IPS-15b (cell line): ENCODE measurements around the gene C14orf132.

ENCODE experiments used
- H3K27me3 ChIP-seq: one replicate; pipeline ENCODE4 v1.6.1; 2013; ENCODE audit warnings: low read length; ENCODE audit not compliant: control insufficient read depth, insufficient read depth
- H3K36me3 ChIP-seq: one replicate; pipeline ENCODE4 v1.6.1; 2013; ENCODE audit warnings: low read length; ENCODE audit not compliant: control insufficient read depth, insufficient read depth
- H3K4me1 ChIP-seq: one replicate; pipeline ENCODE4 v1.6.1; 2013; ENCODE audit warnings: mild to moderate bottlenecking, low read length; ENCODE audit not compliant: control insufficient read depth, insufficient read depth
- H3K4me3 ChIP-seq: one replicate; pipeline ENCODE4 v1.5.1; 2013; ENCODE audit warnings: low read depth, low read length
- H3K9ac ChIP-seq: one replicate; pipeline ENCODE4 v1.6.1; 2013; ENCODE audit warnings: low read depth, mild to moderate bottlenecking, low read length
- H3K9me3 ChIP-seq: one replicate; pipeline ENCODE4 v1.6.1; 2013; ENCODE audit warnings: mild to moderate bottlenecking, low read length; ENCODE audit not compliant: control insufficient read depth, insufficient read depth

Gene C14orf132

DNA sequence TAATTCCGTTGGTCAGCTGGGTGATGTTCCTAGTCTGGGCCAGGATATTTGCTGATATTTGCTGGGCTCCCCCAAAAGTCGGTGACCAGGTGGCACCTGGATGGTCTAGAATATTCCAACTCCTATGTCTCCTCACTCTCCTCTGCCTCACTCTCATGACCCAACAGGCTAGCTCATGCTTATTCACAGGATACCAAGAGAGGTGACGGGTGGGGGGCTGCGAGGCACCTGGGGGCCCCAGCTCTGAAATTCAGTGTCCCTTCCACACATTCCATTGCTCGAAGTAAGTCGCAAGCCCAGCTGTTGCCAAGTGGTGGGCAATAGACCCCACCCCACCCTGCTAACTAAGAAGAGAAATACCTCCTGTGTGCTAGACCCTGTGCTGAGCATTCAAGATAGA lies 67.7 kb downstream of the C14orf132 start:
- H3K4me3 ChIP-seq, result no peak overlapping the region
- H3K4me1 ChIP-seq, result no peaks in the 10 kb centered on the region
- H3K9ac ChIP-seq, result no peak overlapping the region
- H3K9me3 ChIP-seq, result no peaks in the 10 kb centered on the region
- no peaks in the 10 kb centered on the region for H3K27me3 ChIP-seq
- no peaks in the 10 kb centered on the region for H3K36me3 ChIP-seq

DNA sequence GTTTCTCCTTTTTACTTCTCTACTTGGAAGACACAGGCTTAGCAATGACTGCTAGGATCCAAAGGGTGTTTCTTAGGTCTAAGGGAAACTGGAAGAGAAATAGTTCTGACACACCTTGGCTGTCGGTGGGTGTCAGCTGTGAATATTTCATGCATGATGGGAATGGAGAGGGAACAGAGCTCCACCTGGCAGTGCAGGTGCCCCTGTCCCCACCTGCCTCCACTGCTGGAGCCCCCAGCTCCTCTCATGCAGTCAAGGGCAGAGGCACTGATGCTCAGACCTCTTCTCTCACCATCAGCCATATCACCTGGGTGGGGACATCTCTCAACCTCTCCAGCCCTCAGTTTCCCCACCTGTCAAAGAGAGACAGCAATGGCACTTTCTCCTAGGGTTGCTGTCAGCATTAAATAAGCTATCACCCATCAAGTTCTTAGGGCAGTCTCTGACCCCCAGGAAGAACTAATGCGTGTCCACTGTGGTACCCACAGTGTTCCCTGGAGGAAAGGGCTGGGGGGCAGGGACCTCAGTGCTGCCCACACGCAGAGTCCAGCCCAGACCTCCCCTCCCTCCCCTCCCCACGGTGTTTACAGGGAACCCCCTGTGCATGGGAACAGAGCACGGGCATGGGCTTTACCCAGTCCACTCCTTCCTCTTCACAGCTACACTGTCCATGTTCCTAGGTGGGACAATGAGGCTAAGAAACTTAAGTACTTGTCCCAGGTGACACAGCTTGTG lies 69.1 kb downstream of the C14orf132 start:
- H3K4me3 ChIP-seq, result no peak overlapping the region
- H3K9me3 ChIP-seq, result no peaks in the 10 kb centered on the region
- H3K9ac ChIP-seq, result no peak overlapping the region
- no peaks in the 10 kb centered on the region for H3K4me1 ChIP-seq
- no peaks in the 10 kb centered on the region for H3K36me3 ChIP-seq
- no peaks in the 10 kb centered on the region for H3K27me3 ChIP-seq

DNA sequence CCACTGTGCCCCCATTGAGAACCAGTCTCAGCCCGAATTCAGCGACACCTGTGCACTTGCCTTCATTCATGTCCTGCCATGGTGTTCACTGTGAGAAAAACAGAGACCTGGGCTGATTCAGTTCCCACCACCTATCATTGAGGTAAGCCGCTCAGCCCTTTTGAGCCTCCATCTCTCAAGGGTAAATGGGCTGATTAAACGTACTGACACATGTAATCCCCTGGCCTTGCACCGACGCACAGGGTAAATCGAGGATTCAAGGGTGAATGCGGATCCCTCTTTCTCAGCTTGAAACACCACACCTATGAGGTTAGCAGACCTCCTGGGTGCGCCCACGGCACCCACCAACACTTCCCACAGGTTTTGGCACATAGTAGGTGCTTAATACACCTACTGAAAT lies 69.7 kb downstream of the C14orf132 start:
- H3K4me1 ChIP-seq, result no peaks in the 10 kb centered on the region
- H3K4me3 ChIP-seq, result no peak overlapping the region
- H3K36me3 ChIP-seq, result no peaks in the 10 kb centered on the region
- H3K9ac ChIP-seq, result no peak overlapping the region
- H3K9me3 ChIP-seq, result no peaks in the 10 kb centered on the region
- H3K27me3 ChIP-seq, result no peaks in the 10 kb centered on the region

DNA sequence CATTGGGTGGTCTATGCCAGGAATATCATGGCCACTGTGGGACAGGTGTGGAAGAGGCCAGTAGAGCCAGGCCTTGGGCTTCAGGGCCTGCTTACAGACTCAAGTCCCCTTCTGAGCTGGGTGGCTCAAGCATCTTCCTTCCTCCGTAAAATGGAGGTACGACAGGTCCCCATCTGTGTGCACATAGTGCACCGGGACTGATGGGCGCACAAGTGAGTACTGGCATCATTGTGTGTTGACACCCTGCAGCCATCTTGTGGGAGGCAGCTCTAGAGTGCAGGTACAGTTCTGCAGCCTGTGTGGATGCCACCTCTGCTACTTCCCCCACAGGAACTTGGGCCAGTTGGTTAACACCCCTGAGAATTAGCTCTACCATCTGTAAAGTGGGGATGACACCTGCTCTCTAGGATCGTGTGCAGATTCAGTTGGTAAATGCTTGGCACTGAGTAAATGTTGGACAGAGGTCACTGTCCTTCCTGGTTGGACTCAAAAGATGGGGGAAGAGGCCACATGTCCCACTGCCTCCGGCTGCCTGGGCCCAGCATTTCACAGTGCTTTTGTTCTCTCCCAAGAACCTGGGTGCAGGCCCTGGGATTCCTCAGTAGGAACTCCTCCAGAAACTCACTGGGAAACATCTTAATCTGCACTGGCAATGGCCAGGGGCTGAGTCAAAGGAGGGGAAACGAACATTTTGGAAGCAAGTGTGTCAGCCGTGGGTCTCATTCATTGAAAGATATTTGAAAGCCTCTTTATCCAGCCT lies 70.6 kb downstream of the C14orf132 start:
- Histone ChIP-seq H3K36me3 (no peaks in the 10 kb centered on the region), H3K9ac (no peak overlapping the region)

DNA sequence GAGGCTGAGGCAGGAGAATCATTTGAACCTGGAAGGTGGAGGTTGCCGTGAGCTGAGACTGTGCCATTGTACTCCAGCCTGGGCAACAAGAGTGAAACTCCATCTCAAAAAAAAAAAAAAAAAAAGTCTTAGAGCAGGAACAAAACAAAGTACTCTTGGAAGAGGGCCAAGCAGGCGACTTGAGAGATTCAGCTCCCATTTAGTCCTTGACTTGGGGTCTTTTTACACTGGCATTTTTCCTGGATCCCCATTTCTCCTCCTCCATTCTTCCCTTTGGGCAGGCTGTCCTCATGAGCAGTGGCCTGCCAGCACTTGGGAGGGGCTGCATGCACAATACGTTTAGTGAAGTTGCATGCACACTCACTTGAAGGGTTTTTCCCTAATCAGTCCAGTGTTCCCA lies 72.9 kb downstream of the C14orf132 start:
- Histone ChIP-seq H3K4me3 (no peak overlapping the region), H3K9ac (no peak overlapping the region), H3K4me1 (no peaks in the 10 kb centered on the region), H3K27me3 (no peaks in the 10 kb centered on the region), H3K36me3 (no peaks in the 10 kb centered on the region), H3K9me3 (no peaks in the 10 kb centered on the region)

More for the DNA sequence above, 70.6 kb downstream of the C14orf132 start:
- Histone ChIP-seq H3K27me3 (no peaks in the 10 kb centered on the region), H3K9me3 (no peaks in the 10 kb centered on the region), H3K4me1 (no peaks in the 10 kb centered on the region), H3K4me3 (no peak overlapping the region)

DNA sequence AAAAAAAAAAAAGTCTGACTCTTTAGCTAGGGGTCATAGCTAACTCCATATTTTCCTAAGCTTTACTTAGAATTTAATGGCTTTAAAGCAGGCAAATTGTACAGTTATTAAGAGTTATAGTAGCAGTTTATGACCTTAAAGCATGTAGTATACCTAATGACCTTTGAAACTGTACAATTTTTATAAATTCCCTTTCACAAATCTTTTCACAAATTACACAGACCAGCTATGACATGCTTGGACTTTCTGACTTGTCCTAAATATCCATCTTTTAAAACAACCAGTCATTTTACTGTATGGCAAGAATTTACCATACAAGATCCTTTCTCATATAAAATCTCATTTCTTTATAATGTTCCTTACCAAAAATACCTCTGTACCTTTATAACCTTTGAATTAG lies 74.8 kb downstream of the C14orf132 start:
- Histone ChIP-seq H3K9me3 (no peaks in the 10 kb centered on the region), H3K9ac (no peak overlapping the region), H3K4me1 (no peaks in the 10 kb centered on the region), H3K36me3 (no peaks in the 10 kb centered on the region), H3K27me3 (no peaks in the 10 kb centered on the region), H3K4me3 (no peak overlapping the region)

DNA sequence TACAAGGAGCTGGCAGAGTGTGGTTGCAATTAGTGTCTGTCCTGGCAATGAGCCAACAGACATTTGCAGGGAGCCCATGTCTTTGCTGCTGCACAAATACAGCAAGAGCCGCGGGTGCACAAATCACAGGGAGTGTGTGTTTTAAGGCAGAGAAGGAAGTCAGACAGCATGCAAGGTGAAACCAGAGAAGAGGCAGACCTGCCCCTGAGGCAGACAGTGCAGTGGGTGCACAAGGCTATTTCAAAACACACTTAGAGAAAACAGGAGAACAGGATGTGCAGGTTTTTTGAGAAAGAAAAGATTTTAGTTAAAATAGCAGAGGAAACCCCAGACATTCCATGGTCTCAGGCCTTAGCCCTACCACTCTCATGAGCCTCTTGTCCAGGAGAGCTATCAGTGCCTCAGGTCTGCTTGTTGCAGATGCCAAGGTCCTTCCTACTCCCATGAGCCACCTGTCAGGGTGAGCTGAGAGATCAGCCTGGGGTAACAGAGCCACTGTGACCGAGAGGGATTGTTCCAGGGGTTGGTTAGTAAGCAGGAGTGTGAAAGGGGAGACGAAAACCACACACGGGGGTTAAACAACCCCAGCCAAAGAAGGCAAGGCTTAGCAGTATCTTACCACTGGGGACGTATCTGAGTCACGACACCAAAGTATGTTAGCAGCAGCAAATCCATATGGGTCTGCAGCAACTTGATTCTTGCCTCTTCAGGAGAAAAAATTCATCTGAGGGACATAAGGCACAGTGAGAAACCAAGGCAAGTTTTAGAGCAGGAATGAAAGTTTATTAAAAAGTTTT lies 78.1 kb downstream of the C14orf132 start:
- no peaks in the 10 kb centered on the region for H3K27me3 ChIP-seq
- H3K36me3 ChIP-seq, result no peaks in the 10 kb centered on the region
- H3K4me3 ChIP-seq, result no peak overlapping the region
- H3K4me1 ChIP-seq, result no peaks in the 10 kb centered on the region
- H3K9me3 ChIP-seq, result no peaks in the 10 kb centered on the region
- H3K9ac ChIP-seq, result no peak overlapping the region

DNA sequence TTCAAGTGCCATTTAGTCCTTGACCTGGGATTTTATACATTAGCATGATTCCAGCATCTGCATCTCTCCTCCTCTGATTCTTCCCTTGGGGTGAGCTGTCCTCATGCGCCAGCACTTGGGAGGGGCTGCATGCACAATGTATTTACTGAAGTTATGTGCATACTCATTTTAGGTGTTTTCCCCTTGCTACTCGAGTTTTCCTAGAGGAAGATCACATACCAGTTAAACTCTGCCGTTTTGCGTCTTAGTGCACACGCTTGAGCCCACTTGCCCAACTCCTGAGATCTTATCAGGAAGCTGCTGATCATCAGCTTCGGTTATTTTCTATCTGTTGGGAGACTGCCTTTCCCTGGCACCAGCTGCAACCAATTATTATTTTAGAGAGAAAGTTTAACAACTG lies 78.8 kb downstream of the C14orf132 start:
- Histone ChIP-seq H3K9ac (no peak overlapping the region), H3K9me3 (no peaks in the 10 kb centered on the region), H3K27me3 (no peaks in the 10 kb centered on the region), H3K4me1 (no peaks in the 10 kb centered on the region), H3K4me3 (no peak overlapping the region), H3K36me3 (no peaks in the 10 kb centered on the region)

DNA sequence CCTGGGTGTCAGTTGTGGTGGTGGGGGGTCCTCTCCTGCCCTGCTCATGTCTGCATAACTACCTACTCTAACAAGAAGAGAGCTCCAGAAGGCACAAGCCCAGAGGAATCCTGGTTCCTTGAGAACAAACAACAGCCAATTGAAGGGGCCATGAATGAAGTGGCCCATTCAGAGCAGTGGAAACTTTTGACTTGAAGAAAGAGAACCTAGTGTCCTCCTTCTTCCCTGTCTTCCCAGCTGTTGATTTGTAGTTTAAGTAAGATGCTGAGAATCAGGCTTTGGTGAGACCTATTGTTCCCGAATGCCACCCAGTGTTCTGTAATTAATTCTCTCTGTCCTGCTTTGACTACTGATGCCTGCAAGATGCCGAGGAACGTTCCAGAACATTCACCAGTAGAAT lies 79.2 kb downstream of the C14orf132 start:
- Histone ChIP-seq H3K9me3 (no peaks in the 10 kb centered on the region), H3K36me3 (no peaks in the 10 kb centered on the region), H3K4me3 (no peak overlapping the region), H3K9ac (no peak overlapping the region), H3K4me1 (no peaks in the 10 kb centered on the region), H3K27me3 (no peaks in the 10 kb centered on the region)

DNA sequence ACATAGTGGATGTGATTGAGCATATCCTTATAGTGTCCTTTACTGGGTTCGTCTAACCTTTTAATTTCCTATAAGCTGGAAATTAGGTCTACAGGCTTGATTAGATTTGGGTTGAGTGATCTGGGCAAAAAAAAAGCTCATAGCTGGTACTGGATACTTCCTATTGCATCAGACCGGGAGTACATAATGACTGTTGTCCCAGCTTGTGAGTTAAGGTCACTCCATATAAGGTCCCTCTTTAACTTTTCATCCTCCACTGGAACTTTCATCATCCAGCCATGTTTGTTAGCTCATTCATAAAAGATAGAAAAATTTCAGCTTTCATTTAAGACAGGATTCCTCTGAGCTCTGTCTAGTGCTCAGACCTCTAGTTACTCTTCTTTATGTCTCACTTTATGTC lies 80.8 kb downstream of the C14orf132 start:
- Histone ChIP-seq H3K36me3 (no peaks in the 10 kb centered on the region), H3K9me3 (no peaks in the 10 kb centered on the region), H3K4me1 (no peaks in the 10 kb centered on the region), H3K27me3 (no peaks in the 10 kb centered on the region), H3K4me3 (no peak overlapping the region), H3K9ac (no peak overlapping the region)

DNA sequence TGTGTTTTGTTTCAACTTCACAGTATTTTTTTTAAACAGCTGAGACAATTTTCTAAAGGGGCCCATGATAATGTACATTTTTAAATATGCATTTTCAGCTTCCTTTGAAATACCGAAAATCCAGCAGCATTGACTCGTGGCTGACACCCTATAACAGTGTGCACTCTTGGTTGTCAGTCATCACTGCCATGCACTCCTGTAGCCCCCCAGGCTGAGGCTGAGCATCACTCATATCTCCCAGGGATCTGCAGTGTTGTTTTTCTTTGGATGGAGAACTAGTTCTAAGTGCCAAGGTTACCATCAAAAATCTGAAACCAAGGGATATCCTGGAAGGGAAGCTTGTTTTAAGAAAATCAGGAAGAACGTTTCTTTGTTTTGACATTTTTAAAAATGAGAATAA lies 81.2 kb downstream of the C14orf132 start:
- H3K36me3 ChIP-seq, result no peaks in the 10 kb centered on the region
- no peaks in the 10 kb centered on the region for H3K9me3 ChIP-seq
- no peak overlapping the region for H3K9ac ChIP-seq
- no peaks in the 10 kb centered on the region for H3K4me1 ChIP-seq
- H3K4me3 ChIP-seq, result no peak overlapping the region
- H3K27me3 ChIP-seq, result no peaks in the 10 kb centered on the region
